Endothelial cell of umbilical vein (primary cell): ENCODE data around the gene SLC38A4. TPM values are rescaled to one million over a fixed set of nuclear protein-coding genes. Genes with fewer than 3 reads are reported as not detected.

Experiments used
- BruUV-seq: library from RNA; stranded (reverse); fragments of 400-500 nt; replicated peaks from 2 replicates; lab custom pipeline; 2021; lab: Mats Ljungman, UMichigan
- CTCF ChIA-PET: fragments of 300-600, 350-600 bp; sonication (Branson Sonifier 250); formaldehyde crosslinking; loops from one replicate; lab custom pipeline; 2021; ENCODE audit warnings: antibody characterized with exemption, inconsistent platforms; lab: Charles Lee
- POLR2A ChIA-PET: fragments of 300-600, 350-600 bp; sonication (Branson Sonifier 250); formaldehyde crosslinking; loops from one replicate; lab custom pipeline; 2021; ENCODE audit warnings: antibody characterized with exemption, inconsistent platforms; lab: Charles Lee
- DNase-seq: peaks from one replicate; pipeline ENCODE4 v3.0.0-alpha.2; 2011; ENCODE audit warnings: low read depth, low spot score
- FAIRE-seq: peaks from 2 replicates; lab custom pipeline; 2011; peaks lifted over from hg19 to GRCh38; lab: Jason Lieb, UNC
- H2AFZ ChIP-seq: 2 replicates; pipeline ENCODE4 v1.6.0; 2012; ENCODE audit warnings: low read depth, low read length, control low read depth, inconsistent platforms
- H3K27ac ChIP-seq: 2 replicates; pipeline ENCODE4 v1.5.1; 2011; ENCODE audit warnings: low read depth, mild to moderate bottlenecking, control low read depth, low read length, moderate library complexity; ENCODE audit not compliant: insufficient read depth
- H3K27me3 ChIP-seq, 2 experiments: 2 replicates each; pipeline versions ENCODE4 v1.6.0 to v1.6.1; 2011; ENCODE audit warnings: low read length in 2 of 2, mixed read lengths in 1 of 2; ENCODE audit not compliant: control insufficient read depth in 2 of 2, insufficient read depth in 2 of 2
- H3K36me3 ChIP-seq, 2 experiments: 2 replicates in 1 of 2; 3 replicates in 1 of 2; pipeline ENCODE4 v1.5.1; 2011; ENCODE audit warnings: low read length in 2 of 2, mild to moderate bottlenecking in 1 of 2, moderate library complexity in 1 of 2; ENCODE audit not compliant: control insufficient read depth in 2 of 2, insufficient read depth in 2 of 2; ENCODE audit errors: extremely low read depth in 1 of 2
- H3K4me1 ChIP-seq: 3 replicates; pipeline ENCODE4 v1.5.1; 2011; ENCODE audit warnings: mild to moderate bottlenecking, low read length; ENCODE audit not compliant: control insufficient read depth, insufficient read depth; ENCODE audit errors: extremely low read depth
- H3K4me2 ChIP-seq: 2 replicates; pipeline ENCODE4 v1.6.1; 2011; ENCODE audit warnings: low read length, control low read depth, mixed read lengths; ENCODE audit not compliant: insufficient read depth
- H3K4me3 ChIP-seq, 3 experiments: fragments of 200-600 bp in 1 of 3; sonication (generic), shearing (Covaris generic) in 1 of 3; replicated peaks in 1 of 3; 2 replicates each; pipeline ENCODE4 v1.5.1; 2011 to 2016; ENCODE audit warnings: control low read depth in 3 of 3, low read length in 3 of 3, mild to moderate bottlenecking in 2 of 3, inconsistent platforms in 1 of 3, low read depth in 1 of 3, moderate library complexity in 1 of 3; ENCODE audit not compliant: insufficient read depth in 1 of 3
- H3K79me2 ChIP-seq: 2 replicates; pipeline ENCODE4 v1.6.0; 2012; ENCODE audit warnings: low read length, inconsistent platforms; ENCODE audit not compliant: control insufficient read depth, insufficient read depth
- H3K9ac ChIP-seq: replicated peaks from 2 replicates; pipeline ENCODE3; 2011; ENCODE audit warnings: low read length, control low read depth; ENCODE audit not compliant: insufficient read depth; ENCODE audit errors: extremely low read depth
- H3K9me1 ChIP-seq: replicated peaks from 3 replicates; pipeline ENCODE4 v1.6.0; 2011; ENCODE audit warnings: mild to moderate bottlenecking, low read length; ENCODE audit not compliant: control insufficient read depth, insufficient read depth; ENCODE audit errors: extremely low read depth
- H3K9me3 ChIP-seq: replicated peaks from 2 replicates; pipeline ENCODE4 v1.5.1; 2012; ENCODE audit warnings: low read length, inconsistent platforms; ENCODE audit not compliant: control insufficient read depth, insufficient read depth
- H4K20me1 ChIP-seq: replicated peaks from 2 replicates; pipeline ENCODE3; 2011; ENCODE audit warnings: mild to moderate bottlenecking, low read length; ENCODE audit not compliant: control insufficient read depth, insufficient read depth; ENCODE audit errors: extremely low read depth
- CTCF ChIP-seq, 2 donors: IDR thresholded peaks; 1 replicate in 1 of 2; 2 replicates in 1 of 2; pipeline ENCODE4 v1.5.1; 2011; ENCODE audit warnings: low read length in 2 of 2, mild to moderate bottlenecking in 2 of 2, moderate library complexity in 2 of 2, control low read depth in 1 of 2, inconsistent platforms in 1 of 2, low read depth in 1 of 2; ENCODE audit not compliant: insufficient read depth in 1 of 2; ENCODE audit errors: extremely low read depth in 1 of 2
- FOS ChIP-seq: IDR thresholded peaks from 2 replicates; pipeline ENCODE4 v1.6.1; 2011; ENCODE audit warnings: mild to moderate bottlenecking, low read length, moderate library complexity, borderline replicate concordance; ENCODE audit not compliant: insufficient read depth
- GATA2 ChIP-seq: IDR thresholded peaks from 2 replicates; pipeline ENCODE4 v1.7.0; 2011; ENCODE audit warnings: low read depth, mild to moderate bottlenecking, moderate library complexity, mixed read lengths, low read length; ENCODE audit not compliant: insufficient read length, insufficient read depth
- JUN ChIP-seq: IDR thresholded peaks from 2 replicates; pipeline ENCODE4 v1.6.1; 2011; ENCODE audit warnings: borderline replicate concordance, low read depth; ENCODE audit not compliant: insufficient read length, insufficient read depth
- MAX ChIP-seq: IDR thresholded peaks from 2 replicates; pipeline ENCODE4 v1.6.1; 2011; ENCODE audit not compliant: insufficient read depth, insufficient read length
- MYC ChIP-seq: IDR thresholded peaks from one replicate; pipeline ENCODE4 v1.6.1; 2011; ENCODE audit warnings: mild to moderate bottlenecking, low read depth, low read length
- POLR2A ChIP-seq: IDR thresholded peaks from 2 replicates; pipeline ENCODE4 v1.6.1; 2012; ENCODE audit warnings: low read depth, mild to moderate bottlenecking, control low read depth, low read length
- POLR2AphosphoS5 ChIP-seq: IDR thresholded peaks from 2 replicates; pipeline ENCODE4 v1.6.1; 2012; ENCODE audit warnings: low read depth, mild to moderate bottlenecking, control low read depth, low read length, moderate library complexity; ENCODE audit not compliant: insufficient read depth
- dilution Hi-C: fragments of 300-500 bp; cut with MboI; formaldehyde crosslinking; loops from one replicate; pipeline ENCODE4 v1.15.0; 2019; ENCODE audit warnings: low sequenced_read_pairs; ENCODE audit not compliant: extremely low pct_ligation_motif_present
- intact Hi-C: fragments of 100-400 bp; cut with micrococcal nuclease; formaldehyde crosslinking; loops from one replicate; pipeline ENCODE4 v1.10.0; 2022
- polyA plus RNA-seq, 4 experiments: library from polyadenylated mRNA; depleted of rRNA in 3 of 4; stranded (reverse) in 3 of 4; unstranded in 1 of 4; fragments of >200 nt; gene quantifications; 2 replicates each; pipeline versions ENCODE4 v1.2.1 to v1.2.3, GENCODE V29; 2011 to 2012; ENCODE audit warnings: missing spikeins in 1 of 4
- total RNA-seq: library from RNA; stranded (reverse); gene quantifications from 2 replicates; pipeline ENCODE4 v1.2.3, GENCODE V29; 2021

The SLC38A4 gene
- total and polyA plus RNA-seq, 2 donors (not counting 3 experiments of a cell fraction or from before 2014, with no cell fraction given) = 0.36 to 0.66 TPM

GRCh38 chr12:46788072-46788887, 37.5 kb downstream of the SLC38A4 start:
- Histone ChIP-seq H3K79me2 (no peaks in the 10 kb centered on the region), H3K36me3 (no peaks in the 10 kb centered on the region), H3K4me3 (no peak overlapping the region), H3K4me1 (peaks cover 23% of the 10 kb centered on the region), H2AFZ (peak overlapping the region; percentile 63), H3K27me3 (no peaks in the 10 kb centered on the region), H3K9ac (peak overlapping the region; percentile 6), H4K20me1 (no peaks in the 10 kb centered on the region), H3K27ac (peak overlapping the region; percentile 79), H3K4me2 (peak overlapping the region; percentile 57), H3K9me3 (no peaks in the 10 kb centered on the region), H3K9me1 (no peaks in the 10 kb centered on the region)
- BruUV-seq = TSS peak; percentile 80
- ChIA-PET POLR2A (no interaction called here), CTCF (no interaction called here)
- dilution Hi-C loops (no loop called here), intact Hi-C loops (no loop called here)
- TF ChIP-seq POLR2AphosphoS5 = peak; percentile 79
- peak; percentile 29 for TF ChIP-seq POLR2A
- no peak for TF ChIP-seq GATA2
- peak; percentile 48 for TF ChIP-seq FOS
- TF ChIP-seq JUN = peak; percentile 95
- FAIRE-seq (peak; percentile 94), DNase-seq (peak; percentile 96)

GRCh38 chr12:46787496-46788055, 38.2 kb downstream of the SLC38A4 start:
- DNase-seq (peak; percentile 2), FAIRE-seq (no peak)
- Histone ChIP-seq H3K4me3 (no peak overlapping the region), H3K4me2 (no peak overlapping the region), H3K36me3 (no peaks in the 10 kb centered on the region), H3K9me1 (no peaks in the 10 kb centered on the region), H3K9ac (no peak overlapping the region), H3K79me2 (no peaks in the 10 kb centered on the region), H4K20me1 (no peaks in the 10 kb centered on the region), H2AFZ (no peak overlapping the region), H3K9me3 (no peaks in the 10 kb centered on the region), H3K27ac (peak overlapping the region; percentile 79), H3K27me3 (no peaks in the 10 kb centered on the region), H3K4me1 (peaks cover 23% of the 10 kb centered on the region)
- no peak for TF ChIP-seq POLR2A
- TF ChIP-seq MYC = no peak
- no peak for TF ChIP-seq POLR2AphosphoS5
- no peak for TF ChIP-seq GATA2
- TF ChIP-seq MAX = no peak
- TF ChIP-seq JUN = no peak
- no peak for TF ChIP-seq CTCF (IDR thresholded peaks at IDR 0.05; ENCODE audit: extremely low read depth in 1 of 2, insufficient read depth in 1 of 2, low read depth in 1 of 2, low read length in 2 of 2)
- dilution Hi-C loops = no loop called here
- intact Hi-C loops = no loop called here
- CTCF ChIA-PET = no interaction called here
- BruUV-seq = no TSS peak
- POLR2A ChIA-PET = no interaction called here
